Liver (tissue), 9 donors: ENCODE measurements around the gene REL. TPM values are rescaled to one million over a fixed set of nuclear protein-coding genes. Genes with fewer than 3 reads are reported as not detected.

ENCODE experiments used
- DNase-seq: peaks from one replicate; pipeline ENCODE4 v3.0.0-alpha.2; 2017; ENCODE audit warnings: low spot score
- H3K27ac ChIP-seq, 2 donors: one replicate each; pipeline ENCODE4 v1.7.0; 2013; ENCODE audit warnings: inconsistent platforms in 2 of 2, low read length in 2 of 2, control low read depth in 1 of 2, low read depth in 1 of 2, mild to moderate bottlenecking in 1 of 2
- H3K27me3 ChIP-seq, 4 donors: one replicate each; pipeline versions ENCODE4 v1.6.1 to v1.7.0; 2013; ENCODE audit warnings: low read length in 3 of 4, inconsistent platforms in 1 of 4, mild to moderate bottlenecking in 1 of 4, moderate library complexity in 1 of 4; ENCODE audit not compliant: control insufficient read depth in 4 of 4, insufficient read depth in 4 of 4
- H3K36me3 ChIP-seq, 4 donors: one replicate each; pipeline versions ENCODE4 v1.6.1 to v1.7.0; 2013; ENCODE audit warnings: low read length in 3 of 4, mild to moderate bottlenecking in 3 of 4, low read depth in 1 of 4, moderate library complexity in 1 of 4; ENCODE audit not compliant: control insufficient read depth in 4 of 4, insufficient read depth in 3 of 4
- H3K4me1 ChIP-seq, 4 donors: one replicate each; pipeline versions ENCODE4 v1.6.1 to v1.7.0; 2013; ENCODE audit warnings: low read length in 3 of 4, mild to moderate bottlenecking in 3 of 4, moderate library complexity in 1 of 4; ENCODE audit not compliant: control insufficient read depth in 4 of 4, insufficient read depth in 4 of 4
- H3K4me3 ChIP-seq, 3 donors: one replicate each; pipeline versions ENCODE4 v1.6.1 to v1.7.0; 2013; ENCODE audit warnings: low read length in 3 of 3, control low read depth in 1 of 3, low read depth in 1 of 3, mild to moderate bottlenecking in 1 of 3
- H3K9ac ChIP-seq, 2 donors: one replicate each; pipeline ENCODE4 v1.7.0; 2013; ENCODE audit warnings: low read length in 2 of 2, mild to moderate bottlenecking in 2 of 2, moderate library complexity in 2 of 2, control low read depth in 1 of 2, low read depth in 1 of 2
- H3K9me3 ChIP-seq, 4 donors: one replicate each; pipeline versions ENCODE4 v1.6.1 to v1.7.0; 2013; ENCODE audit warnings: low read length in 3 of 4; ENCODE audit not compliant: control insufficient read depth in 4 of 4
- ATF3 ChIP-seq: IDR thresholded peaks from 2 replicates; pipeline ENCODE4 v1.6.1; 2016; ENCODE audit warnings: antibody characterized with exemption
- EGR1 ChIP-seq, 2 donors: IDR thresholded peaks; 2 replicates each; pipeline ENCODE4 v1.6.1; 2016 to 2018; ENCODE audit warnings: antibody characterized with exemption in 2 of 2, low read depth in 2 of 2
- FOXA1 ChIP-seq: IDR thresholded peaks from 2 replicates; pipeline ENCODE4 v1.6.1; 2016; ENCODE audit warnings: antibody characterized with exemption
- FOXA2 ChIP-seq: IDR thresholded peaks from 2 replicates; pipeline ENCODE4 v1.6.1; 2016; ENCODE audit warnings: antibody characterized with exemption
- GABPA ChIP-seq, 2 donors: IDR thresholded peaks in 1 of 2; conservative IDR thresholded peaks in 1 of 2; 2 replicates each; pipeline ENCODE4 v1.6.1; 2016; ENCODE audit warnings: antibody characterized with exemption in 2 of 2, mild to moderate bottlenecking in 1 of 2, moderate library complexity in 1 of 2
- HNF4A ChIP-seq, 2 donors: conservative IDR thresholded peaks; 2 replicates each; pipeline ENCODE4 v1.6.1; 2016; ENCODE audit warnings: antibody characterized with exemption in 2 of 2, mild to moderate bottlenecking in 2 of 2
- JUND ChIP-seq, 2 donors: IDR thresholded peaks; 2 replicates each; pipeline ENCODE4 v1.6.1; 2016; ENCODE audit warnings: antibody characterized with exemption in 2 of 2
- NR2F2 ChIP-seq: IDR thresholded peaks from 2 replicates; pipeline ENCODE4 v1.6.1; 2016; ENCODE audit warnings: antibody characterized with exemption
- REST ChIP-seq: IDR thresholded peaks from 2 replicates; pipeline ENCODE4 v1.6.1; 2016; ENCODE audit warnings: antibody characterized with exemption, mild to moderate bottlenecking
- RXRA ChIP-seq, 2 donors: IDR thresholded peaks; 2 replicates each; pipeline ENCODE4 v1.6.1; 2017 to 2018; ENCODE audit warnings: antibody characterized with exemption in 2 of 2, mild to moderate bottlenecking in 1 of 2
- SP1 ChIP-seq: IDR thresholded peaks from 2 replicates; pipeline ENCODE4 v1.6.1; 2018; ENCODE audit warnings: antibody characterized with exemption, mild to moderate bottlenecking
- TAF1 ChIP-seq: conservative IDR thresholded peaks from 2 replicates; pipeline ENCODE4 v1.6.1; 2016; ENCODE audit warnings: antibody characterized with exemption, mild to moderate bottlenecking
- YY1 ChIP-seq: IDR thresholded peaks from 2 replicates; pipeline ENCODE4 v1.6.1; 2016; ENCODE audit warnings: antibody characterized with exemption, mild to moderate bottlenecking
- WGBS: extraction: QIAGEN DNeasy Blood & Tissue Kit; methylation state at CpG from one replicate; pipeline ENCODE4 v1.1.7; 2013; 5-methylcytosine and 5-hydroxymethylcytosine counted together
- polyA plus RNA-seq, 2 donors: library from polyadenylated mRNA; stranded (reverse) in 1 of 2; unstranded in 1 of 2; fragments of 200-250 nt in 1 of 2; fragments of >200 nt in 1 of 2; fragmentation: Nextera tagmentation in 1 of 2; extraction: Ambion mirVana in 1 of 2; gene quantifications; one replicate each; pipeline versions ENCODE4 v1.2.1 to v1.2.3, GENCODE V29; 2013 to 2015
- total RNA-seq, 2 donors: library from RNA; depleted of rRNA; stranded (reverse); fragments of >200 nt; gene quantifications; one replicate each; pipeline ENCODE4 v1.2.3, GENCODE V29; 2014
- TF ChIP-seq, protein P1 (sequence below): IDR thresholded peaks from 2 replicates; pipeline ENCODE4 v1.6.1; 2016; ENCODE audit warnings: antibody characterized with exemption
- TF ChIP-seq, protein P2 (sequence below): IDR thresholded peaks from 2 replicates; pipeline ENCODE4 v1.6.1; 2016; ENCODE audit warnings: antibody characterized with exemption
- donor health status: healthy.
- donor health status: healthy.
- donor health status: healthy.
- donor health status: healthy.
- donor health status: healthy.

REL gene
- total and polyA plus RNA-seq, 4 donors, result 1.1 to 7.0 (median 4.4) TPM

DNA sequence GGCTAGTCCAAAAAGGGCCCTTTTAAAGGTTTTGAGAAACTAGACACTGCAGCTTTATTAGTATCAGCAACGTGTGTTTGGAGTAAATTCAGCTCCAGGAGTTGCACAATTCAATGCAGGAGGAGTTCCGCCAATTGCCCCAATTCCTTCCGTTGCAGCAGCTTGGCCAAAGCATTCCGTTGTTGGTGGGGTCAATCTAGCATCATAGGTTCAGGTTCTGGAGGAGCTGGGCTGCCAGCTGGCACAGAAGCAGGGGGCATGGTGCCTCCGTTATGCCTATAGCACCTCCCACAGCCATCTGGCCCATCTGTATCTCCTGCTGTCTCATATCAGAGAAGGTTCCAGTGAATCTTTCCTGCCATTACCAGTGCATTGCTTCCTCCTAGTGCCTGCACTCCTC is 55.4 kb downstream of the REL start:
- Histone ChIP-seq H3K9ac (no peak overlapping the region), H3K4me1 (no peaks in the 10 kb centered on the region), H3K4me3 (no peak overlapping the region), H3K27ac (no peak overlapping the region), H3K27me3 (no peaks in the 10 kb centered on the region), H3K9me3 (no peaks in the 10 kb centered on the region), H3K36me3 (peaks cover 0 to 12% (median 6%) of the 10 kb centered on the region in 4 donors)
- TF ChIP-seq NR2F2 (no peak), SP1 (no peak), REST (no peak)
- 46% methylated on average over 5 of the region's 5 CpGs for WGBS
- DNase-seq, result no peak

GRCh38 chr2:60938301-60938700 is 56.9 kb downstream of the REL start:
- Histone ChIP-seq H3K9ac (no peak overlapping the region), H3K27ac (no peak overlapping the region), H3K27me3 (no peaks in the 10 kb centered on the region), H3K4me3 (no peak overlapping the region), H3K9me3 (no peaks in the 10 kb centered on the region), H3K36me3 (peaks cover 0 to 11% (median 7%) of the 10 kb centered on the region in 4 donors), H3K4me1 (no peaks in the 10 kb centered on the region)
- DNase-seq, result no peak
- TF ChIP-seq EGR1 (IDR thresholded peaks at IDR 0.05; ENCODE audit: low read depth in 2 of 2) (no peak), FOXA2 (no peak), HNF4A (conservative IDR thresholded peaks at IDR 0.05) (no peak), JUND (IDR thresholded peaks at IDR 0.05) (no peak), TAF1 (no peak), YY1 (no peak), GABPA (IDR thresholded peaks at IDR 0.05 in 1 of 2, conservative IDR thresholded peaks at IDR 0.05 in 1 of 2) (no peak)
- TF ChIP-seq, protein P1, sequence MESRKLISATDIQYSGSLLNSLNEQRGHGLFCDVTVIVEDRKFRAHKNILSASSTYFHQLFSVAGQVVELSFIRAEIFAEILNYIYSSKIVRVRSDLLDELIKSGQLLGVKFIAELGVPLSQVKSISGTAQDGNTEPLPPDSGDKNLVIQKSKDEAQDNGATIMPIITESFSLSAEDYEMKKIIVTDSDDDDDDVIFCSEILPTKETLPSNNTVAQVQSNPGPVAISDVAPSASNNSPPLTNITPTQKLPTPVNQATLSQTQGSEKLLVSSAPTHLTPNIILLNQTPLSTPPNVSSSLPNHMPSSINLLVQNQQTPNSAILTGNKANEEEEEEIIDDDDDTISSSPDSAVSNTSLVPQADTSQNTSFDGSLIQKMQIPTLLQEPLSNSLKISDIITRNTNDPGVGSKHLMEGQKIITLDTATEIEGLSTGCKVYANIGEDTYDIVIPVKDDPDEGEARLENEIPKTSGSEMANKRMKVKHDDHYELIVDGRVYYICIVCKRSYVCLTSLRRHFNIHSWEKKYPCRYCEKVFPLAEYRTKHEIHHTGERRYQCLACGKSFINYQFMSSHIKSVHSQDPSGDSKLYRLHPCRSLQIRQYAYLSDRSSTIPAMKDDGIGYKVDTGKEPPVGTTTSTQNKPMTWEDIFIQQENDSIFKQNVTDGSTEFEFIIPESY, result no peak
- WGBS, result 97% methylated on average over 7 of the region's 7 CpGs

DNA sequence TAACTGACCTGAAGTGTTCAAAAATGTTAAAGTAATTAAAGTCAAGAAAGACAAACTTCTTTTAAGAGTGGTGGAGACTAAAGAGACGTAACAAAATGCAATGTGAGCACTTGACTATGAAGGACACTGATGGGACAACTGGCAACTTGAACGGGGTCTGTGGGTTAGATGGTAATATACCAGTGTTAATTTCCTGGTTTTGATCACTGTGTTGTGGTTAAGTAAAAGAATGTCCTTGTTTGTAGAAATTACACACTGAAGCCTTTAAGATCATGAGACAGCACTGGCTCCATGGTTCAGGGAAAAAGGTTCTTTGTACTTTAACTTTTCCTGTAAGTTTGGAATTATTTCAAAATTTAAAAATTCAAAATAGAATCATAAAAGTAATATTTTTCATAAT is 58.2 kb downstream of the REL start:
- no peaks in the 10 kb centered on the region for H3K4me1 ChIP-seq
- no peak overlapping the region for H3K27ac ChIP-seq
- H3K36me3 ChIP-seq, result peaks cover 0 to 17% (median 9%) of the 10 kb centered on the region in 4 donors
- DNase-seq, result no peak
- H3K4me3 ChIP-seq, result no peak overlapping the region
- 90% methylated on average over 2 of the region's 2 CpGs for WGBS
- H3K27me3 ChIP-seq, result no peaks in the 10 kb centered on the region
- TF ChIP-seq NR2F2 (no peak), RXRA (IDR thresholded peaks at IDR 0.05) (no peak), ATF3 (no peak), HNF4A (conservative IDR thresholded peaks at IDR 0.05) (no peak), FOXA1 (no peak), EGR1 (IDR thresholded peaks at IDR 0.05; ENCODE audit: low read depth in 2 of 2) (no peak), FOXA2 (no peak), JUND (IDR thresholded peaks at IDR 0.05) (no peak)
- TF ChIP-seq, protein P2, sequence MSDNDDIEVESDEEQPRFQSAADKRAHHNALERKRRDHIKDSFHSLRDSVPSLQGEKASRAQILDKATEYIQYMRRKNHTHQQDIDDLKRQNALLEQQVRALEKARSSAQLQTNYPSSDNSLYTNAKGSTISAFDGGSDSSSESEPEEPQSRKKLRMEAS, result no peak
- TF ChIP-seq, protein P1, result no peak
- no peak overlapping the region for H3K9ac ChIP-seq
- no peaks in the 10 kb centered on the region for H3K9me3 ChIP-seq
